ENCODE results near the gene FNIP2. TPM values are rescaled to one million over a fixed set of nuclear protein-coding genes. Genes with fewer than 3 reads are reported as not detected.

Gene FNIP2
- total RNA-seq, 1 donor from 2014 or later = 29.0 TPM

DNA sequence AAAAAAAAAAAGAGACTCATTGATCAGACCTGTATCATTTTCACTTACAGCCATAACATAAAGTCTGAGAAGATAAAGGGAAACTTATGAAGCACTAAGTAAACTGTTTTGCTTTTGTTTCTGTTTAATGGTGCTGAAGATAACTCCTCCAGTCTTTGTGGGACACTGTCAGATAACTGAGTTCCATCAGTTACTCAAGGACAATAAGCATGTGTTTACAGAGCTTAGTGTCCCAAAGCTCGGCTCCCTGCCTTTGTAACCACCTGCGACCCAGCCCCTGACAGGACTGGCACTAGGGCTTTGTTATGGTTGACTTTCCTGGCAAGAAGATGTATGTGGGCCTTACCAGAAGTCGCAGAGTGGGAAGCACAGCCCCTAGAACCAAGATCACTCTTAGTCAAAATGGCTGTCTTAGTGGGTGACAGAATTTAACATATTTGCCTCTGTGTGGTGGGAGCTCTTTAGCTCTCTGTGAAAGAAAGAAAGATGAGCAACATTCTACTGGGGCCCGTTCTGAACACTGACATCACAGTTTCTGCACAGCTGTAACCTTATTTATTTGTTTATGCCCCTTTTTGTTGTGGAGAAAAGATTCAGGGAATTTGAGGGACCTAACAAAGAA lies 68.1 kb downstream of the FNIP2 start:
- no peak for DNase-seq (ENCODE audit: low read depth in 2 of 2)

GRCh38 chr4:158837527-158838141 lies 68.8 kb downstream of the FNIP2 start:
- no peak for DNase-seq (ENCODE audit: low read depth in 2 of 2)

- DNase-seq (ENCODE audit: low read depth in 2 of 2) = no peak
Observed at GRCh38 chr4:158840131-158840530, 71.3 kb downstream of the FNIP2 start.

DNA sequence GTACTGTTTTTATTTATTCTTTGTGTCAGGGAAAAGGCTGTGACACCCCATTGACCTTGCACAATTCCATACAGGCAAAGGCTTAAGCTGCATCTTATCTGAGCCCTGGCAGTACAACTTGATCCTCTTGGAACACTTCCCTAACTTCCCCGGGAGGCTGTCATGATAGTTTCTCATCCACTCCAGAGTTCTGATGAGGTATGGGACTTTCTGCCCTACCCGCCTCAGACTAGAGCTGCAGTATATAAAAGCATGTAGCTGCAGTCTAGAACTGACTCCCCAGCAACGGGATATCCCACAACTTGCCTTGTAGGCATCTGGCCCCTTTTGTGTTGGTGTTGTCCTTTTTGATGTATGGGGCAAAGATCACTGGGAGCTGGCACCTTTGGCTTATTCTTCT lies 72.7 kb downstream of the FNIP2 start:
- no peak for DNase-seq (ENCODE audit: low read depth in 2 of 2)

DNA sequence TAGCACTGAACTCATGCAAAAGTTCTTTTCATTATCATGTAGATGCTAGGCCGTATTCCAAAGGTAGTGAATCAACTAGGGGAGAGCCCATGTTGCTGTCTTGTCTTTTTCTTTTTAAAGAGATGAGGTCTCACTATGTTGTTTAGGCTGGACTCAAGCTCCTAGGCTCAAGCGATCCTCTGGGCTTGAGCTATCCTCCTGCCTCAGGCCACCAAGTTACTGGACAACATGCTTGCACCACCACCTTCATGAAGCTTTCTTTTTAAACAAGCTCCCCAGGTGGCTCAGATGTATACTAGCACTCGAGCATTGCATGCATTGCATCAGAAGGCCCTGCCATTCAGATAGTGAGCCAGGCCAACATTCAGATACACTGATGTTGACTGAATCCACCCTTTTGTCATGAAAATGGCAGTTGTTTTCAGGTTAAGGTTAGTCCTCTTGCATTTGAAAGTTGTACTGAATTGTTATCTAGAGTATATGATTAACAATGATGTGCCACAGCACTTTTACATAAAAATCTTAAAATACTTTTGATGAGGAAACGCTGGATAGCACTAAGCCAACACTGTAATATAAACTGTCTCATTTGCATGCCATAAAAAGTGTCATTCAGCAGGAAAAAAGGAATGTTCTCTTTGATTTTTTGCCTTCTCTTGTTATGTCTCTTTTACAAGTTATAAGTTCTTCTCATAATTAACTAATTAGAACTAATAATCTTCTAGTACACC lies 76.7 kb downstream of the FNIP2 start:
- DNase-seq (ENCODE audit: low read depth in 2 of 2) = no peak

GRCh38 chr4:158847535-158847934 lies 78.7 kb downstream of the FNIP2 start:
- DNase-seq (ENCODE audit: low read depth in 2 of 2) = no peak

GRCh38 chr4:158849681-158850080 lies 80.9 kb downstream of the FNIP2 start:
- DNase-seq (ENCODE audit: low read depth in 2 of 2) = no peak

DNA sequence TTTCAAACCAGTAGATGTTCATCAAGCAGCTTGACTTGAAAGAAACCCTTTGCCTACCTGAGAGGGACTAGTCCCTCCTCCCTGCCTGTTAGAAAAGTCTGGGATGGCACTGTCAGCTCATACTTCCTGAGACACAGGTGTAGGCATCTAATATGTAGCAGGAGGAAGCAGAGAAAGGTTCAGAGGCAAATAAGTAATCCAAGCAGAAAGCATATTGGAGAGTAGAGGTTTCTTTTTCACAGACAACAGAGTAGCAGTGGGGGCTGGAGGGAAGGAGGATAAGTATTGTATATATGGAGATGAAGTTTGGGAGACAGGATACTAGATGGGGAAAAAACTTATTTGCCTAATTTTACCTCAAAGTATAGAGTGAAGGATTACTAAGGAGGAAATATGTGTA lies 81.5 kb downstream of the FNIP2 start:
- DNase-seq (ENCODE audit: low read depth in 2 of 2) = no peak

- DNase-seq (ENCODE audit: low read depth in 2 of 2) = peak; percentile 29 to 47
Observed at GRCh38 chr4:158850800-158851644, 82.2 kb downstream of the FNIP2 start.

GRCh38 chr4:158854236-158854635 lies 85.4 kb downstream of the FNIP2 start:
- no peak for DNase-seq (ENCODE audit: low read depth in 2 of 2)

DNA sequence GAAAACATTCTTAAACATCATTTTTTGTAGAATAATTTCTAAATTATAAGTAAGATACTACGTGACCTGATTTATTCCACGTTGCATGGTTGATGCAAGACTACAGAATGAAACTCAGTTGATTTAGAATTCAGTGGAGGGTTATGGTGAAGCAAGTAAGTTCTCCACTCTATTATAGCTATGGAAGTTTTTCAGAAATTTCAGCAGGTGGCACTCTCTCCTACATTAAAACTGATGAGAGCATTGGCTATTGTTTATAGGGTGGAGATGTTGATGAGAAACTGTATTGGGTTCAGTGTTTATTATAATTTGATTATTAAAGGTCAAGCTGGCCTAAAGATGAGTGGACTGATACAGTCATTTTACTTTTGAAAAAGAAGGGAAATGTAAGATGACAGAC lies 88.0 kb downstream of the FNIP2 start:
- DNase-seq (ENCODE audit: low read depth in 2 of 2) = peak; percentile 54 to 72

- DNase-seq (ENCODE audit: low read depth in 2 of 2) = no peak
Observed at GRCh38 chr4:158857951-158858350, 89.1 kb downstream of the FNIP2 start.

DNA sequence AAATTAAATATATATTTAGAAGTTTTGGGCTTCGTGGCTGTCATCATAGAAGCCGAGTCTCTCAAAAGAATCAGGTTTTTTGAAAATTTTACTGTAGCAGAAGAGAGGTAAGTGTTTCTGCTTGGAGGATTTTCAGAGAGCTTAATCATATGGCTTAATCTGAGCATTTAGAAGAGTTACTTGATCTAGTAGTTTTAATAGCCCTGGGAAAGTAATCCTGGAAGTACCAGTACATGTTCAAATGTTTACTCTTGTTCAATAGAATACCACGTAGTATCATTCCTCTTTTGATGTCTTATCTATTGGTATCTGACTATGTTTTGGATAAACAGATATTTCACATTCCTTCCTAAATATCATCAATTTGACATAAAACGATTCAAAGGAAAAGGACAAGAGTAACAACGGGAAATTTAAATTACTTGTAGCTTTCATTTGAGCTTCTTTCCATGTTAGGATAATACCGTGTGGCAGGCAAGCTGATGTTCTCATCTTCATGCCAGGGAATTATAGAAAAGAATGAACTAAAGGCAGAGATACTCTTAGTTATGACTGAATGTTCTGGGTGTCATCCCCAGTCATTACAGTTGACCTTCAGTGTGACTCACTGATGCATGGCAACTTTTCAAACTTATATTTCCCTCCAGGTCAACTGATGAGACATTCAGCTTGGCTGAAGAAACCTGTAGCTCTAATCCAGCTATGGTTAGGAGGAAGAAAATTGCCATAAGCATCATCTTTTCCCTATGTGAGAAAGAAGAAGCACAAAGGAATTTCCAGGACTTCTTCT lies 89.8 kb downstream of the FNIP2 start:
- peak in 1 of 2 donors; percentile 30 for DNase-seq (ENCODE audit: low read depth in 2 of 2)

GRCh38 chr4:158859661-158860060 lies 90.8 kb downstream of the FNIP2 start:
- DNase-seq (ENCODE audit: low read depth in 2 of 2) = no peak

GRCh38 chr4:158860856-158861255 lies 92.0 kb downstream of the FNIP2 start:
- DNase-seq (ENCODE audit: low read depth in 2 of 2) = no peak

DNA sequence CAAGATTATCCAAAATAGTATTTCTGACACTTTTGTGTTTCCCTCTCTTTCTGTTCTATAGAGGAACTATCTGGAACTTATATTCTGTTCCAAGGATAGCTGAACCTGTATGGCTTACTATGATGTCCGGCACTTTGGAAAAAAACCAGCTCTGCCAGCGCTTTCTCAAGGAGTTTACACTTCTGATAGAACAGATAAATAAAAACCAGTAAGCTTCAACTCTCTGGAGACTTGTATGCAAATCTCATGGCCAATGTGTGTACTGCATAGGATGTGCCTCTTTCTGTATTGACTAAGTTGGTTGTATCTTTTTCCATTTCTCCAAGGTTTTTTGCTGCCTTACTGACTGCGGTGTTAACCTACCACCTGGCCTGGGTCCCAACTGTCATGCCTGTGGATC lies 92.5 kb downstream of the FNIP2 start:
- DNase-seq (ENCODE audit: low read depth in 2 of 2) = no peak

DNA sequence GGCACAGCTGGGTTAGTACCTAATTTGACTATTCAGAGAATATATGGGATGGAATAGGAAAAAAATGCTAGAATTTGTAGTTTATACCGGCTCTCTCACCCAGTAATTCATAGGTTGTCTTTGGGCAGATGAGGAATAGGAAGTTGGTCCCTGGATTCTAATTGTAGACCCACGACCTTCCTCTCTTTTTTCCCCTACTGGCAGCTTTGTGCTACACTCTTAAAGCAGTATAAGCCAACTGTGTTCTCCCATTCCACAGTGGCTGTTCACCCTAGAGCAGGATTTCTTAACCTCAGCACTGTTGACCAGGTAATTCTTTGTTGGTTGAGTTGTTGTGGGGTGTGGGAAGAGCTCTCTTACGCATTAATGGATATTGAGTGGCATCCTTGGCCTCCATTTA lies 92.9 kb downstream of the FNIP2 start:
- no peak for DNase-seq (ENCODE audit: low read depth in 2 of 2)

DNA sequence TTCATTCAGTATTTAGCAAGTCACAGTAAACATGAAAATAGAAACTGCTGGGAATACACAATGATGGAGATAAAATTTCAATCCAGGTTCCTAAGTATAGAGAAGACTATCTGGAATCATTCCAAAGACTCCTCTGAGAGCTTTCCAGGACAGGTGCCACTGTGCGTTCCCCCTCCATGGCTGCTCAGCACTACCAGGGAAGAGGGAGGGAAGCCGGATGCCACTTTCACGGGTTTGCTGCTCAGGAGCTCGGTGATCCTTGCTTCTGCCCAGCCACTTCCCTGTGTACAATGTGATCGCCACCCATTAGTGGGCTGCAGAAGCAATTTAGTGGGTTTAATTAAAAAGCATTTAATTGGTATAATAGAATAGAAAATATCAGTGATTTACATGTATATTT lies 94.5 kb downstream of the FNIP2 start:
- no peak for DNase-seq (ENCODE audit: low read depth in 2 of 2)

DNA sequence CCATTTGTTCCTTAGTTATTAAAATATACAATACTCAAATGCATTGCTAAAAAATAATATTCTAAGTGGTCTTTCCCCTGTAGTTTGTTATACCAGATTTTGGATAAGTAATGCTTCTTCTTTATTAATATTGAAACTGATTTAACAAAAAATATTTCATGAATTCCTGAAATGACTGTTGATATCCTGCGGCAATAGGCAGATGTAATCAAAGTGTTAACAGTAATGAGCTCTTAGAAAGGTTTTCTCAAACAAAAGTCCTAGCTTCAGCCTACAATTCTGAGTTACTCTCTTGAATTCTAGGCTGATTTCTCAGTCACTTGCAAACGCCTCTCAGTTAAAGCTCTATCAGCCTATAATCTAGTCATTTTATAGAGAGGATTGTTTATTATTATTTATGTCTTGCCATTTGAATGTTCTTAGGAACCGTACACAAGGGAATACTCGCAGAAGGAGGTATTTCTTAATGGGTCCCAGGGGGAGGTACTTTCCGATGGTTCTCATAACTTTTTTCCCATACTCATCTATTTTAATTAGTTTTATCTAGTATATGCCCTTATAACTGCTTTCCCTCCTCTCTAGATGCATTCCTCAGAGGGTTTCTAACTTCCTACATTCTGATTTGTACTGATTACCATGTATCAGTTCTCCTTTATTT lies 96.8 kb downstream of the FNIP2 start:
- no peak for DNase-seq (ENCODE audit: low read depth in 2 of 2)

GRCh38 chr4:158869001-158869400 lies 100.2 kb downstream of the FNIP2 start:
- DNase-seq (ENCODE audit: low read depth in 2 of 2) = no peak

DNA sequence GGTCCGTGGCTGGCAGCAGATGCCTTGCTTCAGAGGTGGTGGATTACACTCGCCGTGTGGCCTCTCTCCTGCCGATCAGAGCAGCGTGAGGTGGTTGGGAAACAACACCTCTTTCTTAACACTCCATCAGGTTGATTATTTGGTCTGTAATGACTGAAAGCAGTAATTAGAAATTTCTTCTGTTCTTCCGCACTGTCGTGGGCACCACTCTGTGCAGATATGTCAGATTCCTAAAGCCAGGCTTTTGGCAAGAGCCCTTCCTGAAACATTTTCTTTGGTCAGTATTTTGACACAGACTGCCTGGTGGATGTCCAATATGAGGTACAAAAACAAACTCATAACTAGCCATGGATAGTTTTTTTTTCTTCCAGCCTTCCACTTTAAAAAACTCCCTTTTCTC lies 100.9 kb downstream of the FNIP2 start:
- DNase-seq (ENCODE audit: low read depth in 2 of 2) = no peak

All from dermis microvascular lymphatic vessel endothelial cell (primary cell).